UCSD-AML1 (cell line): Measurements from ENCODE around the gene CLEC3B.

Source experiments
- DNase-seq: peaks from one replicate; lab custom pipeline; 2025; ENCODE audit not compliant: unreplicated experiment; lab: John Stamatoyannopoulos, UW

Gene CLEC3B

GRCh38 chr3:45003406-45003805, 22.7 kb upstream of the CLEC3B start:
- DNase-seq, result no peak

GRCh38 chr3:45003859-45004258, 22.2 kb upstream of the CLEC3B start:
- no peak for DNase-seq

- DNase-seq, result no peak
These were observed 19.0 kb upstream of the CLEC3B start for GRCh38 chr3:45007091-45007490.

GRCh38 chr3:45008117-45008516, 18.0 kb upstream of the CLEC3B start:
- DNase-seq, result no peak

GRCh38 chr3:45009868-45010267, 16.2 kb upstream of the CLEC3B start:
- no peak for DNase-seq

- DNase-seq, result no peak
These were observed 15.2 kb upstream of the CLEC3B start for GRCh38 chr3:45010811-45011333.

- no peak for DNase-seq
These were observed 14.2 kb upstream of the CLEC3B start for GRCh38 chr3:45011756-45012508.

GRCh38 chr3:45012577-45012976, 13.5 kb upstream of the CLEC3B start:
- no peak for DNase-seq

- DNase-seq, result no peak
These were observed 9.2 kb upstream of the CLEC3B start for GRCh38 chr3:45016916-45017315.

GRCh38 chr3:45017821-45018220, 8.3 kb upstream of the CLEC3B start:
- no peak for DNase-seq

GRCh38 chr3:45020534-45020933, 5.6 kb upstream of the CLEC3B start:
- no peak for DNase-seq

GRCh38 chr3:45021524-45022297, 4.4 kb upstream of the CLEC3B start:
- DNase-seq, result no peak

- DNase-seq, result no peak
These were observed 2.4 kb upstream of the CLEC3B start for GRCh38 chr3:45023675-45024074.

GRCh38 chr3:45024542-45025255, 1.4 kb upstream of the CLEC3B start:
- DNase-seq, result no peak

GRCh38 chr3:45026957-45027356, 854 bp downstream of the CLEC3B start:
- no peak for DNase-seq

GRCh38 chr3:45027441-45027840, 1.3 kb downstream of the CLEC3B start:
- DNase-seq, result no peak

- no peak for DNase-seq
These were observed 3.1 kb downstream of the CLEC3B start for GRCh38 chr3:45029216-45029615.

- DNase-seq, result no peak
These were observed 3.6 kb downstream of the CLEC3B start for GRCh38 chr3:45029661-45030060.

- DNase-seq, result no peak
These were observed 5.4 kb downstream of the CLEC3B start for GRCh38 chr3:45031531-45031930.

GRCh38 chr3:45032113-45032512, 6.0 kb downstream of the CLEC3B start:
- DNase-seq, result no peak

GRCh38 chr3:45033791-45034190, 7.7 kb downstream of the CLEC3B start:
- DNase-seq, result no peak
